NCI-H2196 (cell line): ENCODE measurements around the gene ZNF559.

Experiments used
- DNase-seq: peaks from one replicate; lab custom pipeline; 2025; ENCODE audit not compliant: unreplicated experiment; lab: John Stamatoyannopoulos, UW

The ZNF559 gene

DNA sequence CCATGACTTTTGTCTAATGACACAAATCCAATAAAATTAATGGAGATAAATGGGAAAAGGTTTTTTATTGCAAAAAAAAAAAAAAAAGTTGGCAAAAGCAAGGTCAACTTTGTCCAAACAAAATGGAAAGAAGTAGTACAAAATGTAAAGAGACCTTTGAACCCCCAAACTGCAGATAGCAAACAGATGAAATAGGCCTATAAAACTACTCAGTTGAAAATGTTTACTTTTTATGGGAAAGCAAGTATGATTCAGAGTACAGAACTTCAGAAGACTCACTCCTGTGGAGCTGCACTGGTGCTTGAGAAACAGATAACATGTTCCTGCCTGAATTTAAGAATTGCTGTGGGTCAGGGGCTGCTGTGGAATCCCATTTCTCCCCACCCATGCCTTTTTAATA is 29.0 kb downstream of the ZNF559 start:
- DNase-seq = no peak

DNA sequence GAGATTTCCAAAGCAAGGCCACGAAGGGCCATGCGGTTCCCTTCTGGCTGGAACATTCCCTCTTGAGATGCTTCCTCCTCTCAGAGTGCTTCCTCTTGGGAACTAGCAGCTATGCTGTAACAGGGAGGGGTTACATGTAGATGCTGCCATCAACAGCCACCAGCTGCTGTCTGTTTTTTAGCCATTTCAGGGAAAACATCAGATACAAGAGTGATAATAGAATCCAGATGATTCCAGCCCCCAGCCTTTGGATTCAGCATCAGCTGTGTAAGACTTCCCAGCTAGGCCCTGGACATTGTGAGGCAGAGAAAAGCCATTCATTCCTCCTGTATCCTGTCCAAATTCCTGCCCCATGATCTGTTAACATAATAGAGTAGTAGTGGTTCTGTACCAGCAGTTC is 30.7 kb downstream of the ZNF559 start:
- DNase-seq = no peak

DNA sequence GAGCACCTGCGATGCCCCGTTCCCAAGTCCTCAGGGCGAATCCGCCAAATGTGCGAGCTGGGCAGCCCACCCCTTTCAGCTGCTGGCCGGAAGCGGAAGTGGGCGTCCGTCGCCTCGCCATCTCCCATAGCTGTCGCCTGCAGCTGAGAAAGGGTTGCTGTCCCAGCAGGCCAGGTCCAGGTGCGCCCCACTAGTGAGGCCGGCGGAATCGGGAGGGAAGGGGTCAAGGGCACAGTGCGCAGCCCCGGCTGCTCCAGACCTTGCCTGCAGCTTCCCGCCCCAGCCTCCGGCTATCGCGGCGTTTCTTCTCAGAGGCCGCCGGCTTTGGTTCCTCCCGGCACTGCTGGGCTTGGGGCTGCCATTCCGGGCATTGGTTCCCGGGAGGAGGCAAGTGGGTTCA is 38.9 kb downstream of the ZNF559 start, which contains the start of gene ZNF177:
Gene ZNF177 (plus strand): TSS at position 109 of the 400 bp plus-strand sequence. CDS start 15,299 bp downstream, outside the sequence.
- DNase-seq = no peak

DNA sequence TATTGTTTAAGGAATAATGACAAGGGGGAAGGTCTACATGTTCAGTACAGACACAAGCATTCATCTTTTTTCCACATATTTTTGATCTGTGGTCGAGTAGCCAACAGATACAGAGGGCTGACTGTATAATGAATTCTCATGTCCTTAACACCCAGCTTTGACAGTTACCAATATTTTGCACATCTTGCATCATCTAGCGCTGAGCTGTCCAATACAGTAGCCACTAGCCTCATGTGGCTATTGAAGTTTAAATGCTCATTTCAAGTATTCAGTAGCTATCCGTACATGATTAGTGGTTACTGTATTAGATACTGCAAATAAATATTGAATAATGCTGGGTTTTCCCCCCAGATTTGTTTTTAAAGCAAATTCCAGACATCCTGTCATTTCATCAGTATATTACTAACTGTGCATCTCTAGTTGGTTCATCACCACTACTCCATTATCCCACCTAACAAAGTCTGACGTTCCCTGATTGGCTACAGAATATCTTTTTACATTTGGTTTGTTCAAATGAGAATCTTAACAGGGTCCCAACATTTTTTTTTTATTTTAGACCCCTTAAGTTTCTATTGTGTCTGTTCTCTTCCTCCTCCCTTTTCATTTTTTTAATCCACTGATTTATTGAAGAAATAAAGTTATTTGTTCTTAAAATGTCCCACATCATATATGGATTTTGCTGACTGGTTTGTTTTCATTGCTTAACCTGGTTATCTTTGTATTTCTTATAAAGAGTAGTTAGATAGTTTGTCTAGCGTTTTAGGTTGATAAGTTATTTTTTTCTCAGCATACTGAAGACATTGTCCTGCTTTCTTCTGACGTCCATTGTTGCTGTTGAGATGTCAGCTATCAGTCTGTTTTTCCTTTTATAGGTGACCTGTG is 47.0 kb downstream of the ZNF559 start:
- no peak for DNase-seq

DNA sequence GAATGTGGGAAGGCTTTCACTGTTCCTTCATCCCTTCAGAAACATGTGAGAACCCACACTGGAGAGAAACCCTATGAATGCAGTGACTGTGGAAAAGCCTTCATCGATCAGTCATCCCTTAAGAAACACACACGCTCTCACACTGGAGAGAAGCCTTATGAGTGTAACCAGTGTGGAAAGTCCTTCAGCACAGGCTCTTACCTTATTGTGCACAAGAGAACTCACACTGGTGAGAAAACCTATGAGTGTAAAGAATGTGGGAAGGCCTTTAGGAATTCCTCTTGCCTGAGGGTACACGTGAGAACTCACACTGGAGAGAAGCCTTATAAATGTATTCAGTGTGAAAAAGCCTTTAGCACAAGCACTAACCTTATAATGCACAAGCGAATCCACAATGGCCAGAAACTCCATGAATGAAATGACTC is 57.4 kb downstream of the ZNF559 start:
- no peak for DNase-seq
